T-cell (primary cell): ENCODE measurements around the gene CEP112. TPM values are rescaled to one million over a fixed set of nuclear protein-coding genes. Genes with fewer than 3 reads are reported as not detected.
"Not testable (repeated sequence)": the region's sequence is repeated elsewhere in the genome, so short reads cannot be mapped to it uniquely, and the experiment has no call there.

Experiments
- ATAC-seq, 4 experiments: fragments of 200-7000 bp in 3 of 4; fragments of 150-1000 bp in 1 of 4; cut with Tn5 transposase; replicated peaks in 1 of 4; 1 replicate in 3 of 4; 2 replicates in 1 of 4; pipeline ENCODE4 v1.10.0; 2021; ENCODE audit warnings: moderate library complexity in 3 of 4, mild to moderate bottlenecking in 2 of 4, moderate number of reproducible peaks in 1 of 4
- CTCF ChIA-PET, 2 donors: fragments of 300-600 bp; sonication (Branson Sonifier 250); formaldehyde crosslinking; loops; one replicate each; lab custom pipeline; 2022; ENCODE audit warnings: antibody characterized with exemption in 2 of 2; lab: Charles Lee
- POLR2A ChIA-PET, 2 donors: fragments of 300-600 bp; sonication (Branson Sonifier 250); formaldehyde crosslinking; loops; one replicate each; lab custom pipeline; 2022; ENCODE audit warnings: antibody characterized with exemption in 2 of 2; lab: Charles Lee
- DNase-seq, 35 experiments: peaks; one replicate each; pipeline versions ENCODE4 v3.0.0 to v3.0.0-alpha.2; 2013 to 2023
- H3K27ac ChIP-seq: one replicate; pipeline ENCODE4 v1.5.1; 2013; ENCODE audit warnings: low read length
- H3K27me3 ChIP-seq, 2 experiments: replicated peaks in 1 of 2; 1 replicate in 1 of 2; 2 replicates in 1 of 2; pipeline versions ENCODE4 v1.6.1 to v1.7.0; 2013; ENCODE audit warnings: low read length in 1 of 2, mixed read lengths in 1 of 2; ENCODE audit not compliant: control insufficient read depth in 2 of 2, insufficient read depth in 2 of 2; ENCODE audit errors: extremely low read depth in 1 of 2
- H3K36me3 ChIP-seq, 2 donors: 1 replicate in 1 of 2; 2 replicates in 1 of 2; pipeline versions ENCODE4 v1.6.1 to v1.7.0; 2013; ENCODE audit warnings: low read length in 1 of 2; ENCODE audit not compliant: control insufficient read depth in 2 of 2, insufficient read depth in 1 of 2; ENCODE audit errors: extremely low read depth in 1 of 2
- H3K4me1 ChIP-seq, 2 experiments: 1 replicate in 1 of 2; 2 replicates in 1 of 2; pipeline versions ENCODE4 v1.6.1 to v1.7.0; 2013; ENCODE audit warnings: low read length in 2 of 2, mixed read lengths in 1 of 2; ENCODE audit not compliant: insufficient read depth in 2 of 2, control insufficient read depth in 1 of 2; ENCODE audit errors: extremely low read depth in 1 of 2
- H3K4me3 ChIP-seq, 2 donors: 1 replicate in 1 of 2; 2 replicates in 1 of 2; pipeline versions ENCODE4 v1.5.1 to v1.7.0; 2013; ENCODE audit warnings: mild to moderate bottlenecking in 2 of 2, low read length in 1 of 2, moderate library complexity in 1 of 2; ENCODE audit not compliant: control insufficient read depth in 1 of 2; ENCODE audit errors: extremely low read depth in 1 of 2
- H3K9me3 ChIP-seq: 2 replicates; pipeline ENCODE4 v1.7.0; 2013
- H3K27ac Mint-ChIP-seq, 2 donors: one replicate each; pipeline ENCODE4 v1.8.0; 2020 to 2021; ENCODE audit warnings: mild to moderate bottlenecking in 2 of 2, mixed read lengths in 2 of 2
- H3K27me3 Mint-ChIP-seq, 2 donors: one replicate each; pipeline ENCODE4 v1.8.0; 2021 to 2022; ENCODE audit warnings: mixed read lengths in 2 of 2
- H3K36me3 Mint-ChIP-seq: one replicate; pipeline ENCODE4 v1.8.0; 2021; ENCODE audit warnings: mixed read lengths
- H3K4me1 Mint-ChIP-seq, 3 donors: one replicate each; pipeline ENCODE4 v1.8.0; 2020 to 2022; ENCODE audit warnings: mixed read lengths in 3 of 3, mild to moderate bottlenecking in 1 of 3
- H3K4me3 Mint-ChIP-seq, 3 donors: one replicate each; pipeline ENCODE4 v1.8.0; 2020 to 2022; ENCODE audit warnings: mild to moderate bottlenecking in 3 of 3, mixed read lengths in 3 of 3, moderate library complexity in 3 of 3
- H3K9me3 Mint-ChIP-seq, 3 donors: one replicate each; pipeline ENCODE4 v1.8.0; 2020 to 2022; ENCODE audit warnings: mixed read lengths in 3 of 3
- WGBS: methylation state at CpG from one replicate; pipeline ENCODE4 v1.1.5; 2013; ENCODE audit warnings: missing lambda C conversion rate; ENCODE audit not compliant: insufficient coverage; 5-methylcytosine and 5-hydroxymethylcytosine counted together
- total RNA-seq, 35 experiments: library from RNA in 6 of 35; stranded (reverse) in 6 of 35; fragments of 120-200 nt in 1 of 35; gene quantifications; one replicate each; pipeline versions ENCODE4 v1.2.1 to v1.2.4 and lab custom pipeline; 2013 to 2026

The CEP112 gene
- total RNA-seq, 5 donors from 2014 or later (not counting 1 experiment from before 2014, with no cell fraction given), result 2.4 to 4.9 (median 4.5) TPM

DNA sequence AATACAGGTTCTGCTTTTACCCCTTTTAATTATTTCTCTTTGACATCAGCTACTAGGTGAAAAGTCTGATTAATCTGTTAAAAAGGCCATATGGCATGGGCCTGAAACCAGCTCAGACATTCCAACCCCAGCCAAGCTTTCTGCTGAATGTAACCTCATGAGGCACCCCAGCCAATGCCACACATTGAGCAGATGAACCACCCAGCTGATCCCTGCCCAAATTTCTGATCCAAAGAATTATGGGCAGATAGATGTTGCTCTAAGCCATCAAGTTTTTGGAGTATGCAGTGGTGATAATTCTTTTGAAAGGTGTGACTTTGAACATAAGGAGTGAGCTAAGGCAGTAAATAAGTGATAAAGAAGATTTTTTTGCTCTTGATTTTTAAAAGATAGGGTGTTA is 452.9 kb downstream of the CEP112 start:
- Mint-ChIP-seq H3K27me3 (no peaks in the 10 kb centered on the region), H3K9me3 (peaks cover 0 to 5% (median 2%) of the 10 kb centered on the region in 3 donors), H3K27ac (no peak overlapping the region), H3K4me3 (no peak overlapping the region), H3K4me1 (peaks cover 18 to 23% (median 19%) of the 10 kb centered on the region in 3 donors), H3K36me3 (no peaks in the 10 kb centered on the region)
- POLR2A ChIA-PET, result no interaction called here
- Histone ChIP-seq H3K4me3 (no peak overlapping the region), H3K27ac (no peak overlapping the region), H3K9me3 (no peaks in the 10 kb centered on the region), H3K36me3 (no peaks in the 10 kb centered on the region), H3K4me1 (peaks cover 12 to 25% of the 10 kb centered on the region in 2 experiments), H3K27me3 (no peaks in the 10 kb centered on the region)
- CTCF ChIA-PET, result interaction anchor here in 1 of 2 donors (0.6 kb wide), 1 partner anchor 360 kb away, joined by 4 read pairs; no protein-coding TSS in a partner anchor
- no peak for ATAC-seq
- DNase-seq, result no peak

DNA sequence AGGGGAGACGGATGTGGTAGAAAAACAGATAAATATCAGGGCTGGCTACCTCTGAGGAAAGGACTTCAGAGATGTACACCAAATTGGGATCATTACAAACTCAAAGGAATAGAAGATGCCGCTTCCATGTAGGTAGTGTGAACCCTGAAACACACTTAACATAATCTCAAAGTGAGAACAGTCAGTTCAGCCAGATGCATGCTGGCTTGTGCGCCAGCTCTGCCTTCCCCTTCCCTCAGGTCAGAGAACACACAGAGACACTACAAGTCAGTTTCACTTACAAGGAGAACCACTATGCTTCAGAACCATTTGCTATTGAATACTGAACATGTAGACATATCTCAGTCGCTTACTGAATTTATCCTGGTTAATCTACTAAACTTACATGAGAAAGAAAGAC is 454.5 kb downstream of the CEP112 start:
- Mint-ChIP-seq H3K36me3 (no peaks in the 10 kb centered on the region), H3K4me1 (peaks cover 18 to 23% (median 20%) of the 10 kb centered on the region in 3 donors), H3K27me3 (no peaks in the 10 kb centered on the region), H3K9me3 (peaks cover 0 to 5% (median 2%) of the 10 kb centered on the region in 3 donors), H3K27ac (no peak overlapping the region), H3K4me3 (no peak overlapping the region)
- Histone ChIP-seq H3K27me3 (no peaks in the 10 kb centered on the region), H3K27ac (no peak overlapping the region), H3K4me1 (peaks cover 6 to 12% of the 10 kb centered on the region in 2 experiments), H3K4me3 (no peak overlapping the region), H3K36me3 (no peaks in the 10 kb centered on the region), H3K9me3 (no peaks in the 10 kb centered on the region)
- DNase-seq (no peak), ATAC-seq (no peak)
- ChIA-PET POLR2A (no interaction called here), CTCF (no interaction called here)
- 92% methylated on average over 2 of the region's 4 CpGs for WGBS

DNA sequence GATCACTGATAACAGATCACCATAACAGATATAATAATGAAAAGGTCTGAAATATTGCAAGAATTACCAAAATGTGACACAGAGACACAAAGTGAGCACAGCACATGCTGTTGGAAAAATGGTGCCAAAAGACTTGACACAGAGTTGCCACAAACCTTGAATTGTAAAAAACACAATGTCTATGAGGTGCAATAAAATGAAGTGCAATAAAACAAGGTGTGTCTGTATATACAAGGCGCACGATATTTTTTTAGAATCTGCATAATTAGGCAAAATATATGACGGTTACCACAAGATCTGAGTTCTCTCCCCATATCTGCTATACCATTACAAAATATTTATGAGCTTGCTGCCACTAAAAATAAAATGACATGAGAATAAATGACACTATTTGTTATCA is 458.6 kb downstream of the CEP112 start:
- no peaks in the 10 kb centered on the region for H3K36me3 ChIP-seq
- H3K27ac ChIP-seq, result no peak overlapping the region
- H3K27me3 ChIP-seq, result no peaks in the 10 kb centered on the region
- Mint-ChIP-seq H3K27me3 (no peaks in the 10 kb centered on the region), H3K4me3 (no peak overlapping the region), H3K9me3 (peaks cover 0 to 4% (median 0%) of the 10 kb centered on the region in 3 donors), H3K4me1 (peaks cover 16 to 24% (median 22%) of the 10 kb centered on the region in 3 donors), H3K36me3 (no peaks in the 10 kb centered on the region), H3K27ac (no peak overlapping the region)
- whole genome bisulfite sequencing, result no CpG with 5 or more reads among the region's 3 CpGs
- no peak overlapping the region for H3K4me3 ChIP-seq
- no peaks in the 10 kb centered on the region for H3K9me3 ChIP-seq
- ATAC-seq (no peak), DNase-seq (no peak)
- ChIA-PET POLR2A (no interaction called here), CTCF (interaction anchor here in 1 of 2 donors (0.6 kb wide), 1 partner anchor 1350 kb away, joined by 4 read pairs; no protein-coding TSS in a partner anchor)
- H3K4me1 ChIP-seq, result peaks cover 4 to 13% of the 10 kb centered on the region in 2 experiments

DNA sequence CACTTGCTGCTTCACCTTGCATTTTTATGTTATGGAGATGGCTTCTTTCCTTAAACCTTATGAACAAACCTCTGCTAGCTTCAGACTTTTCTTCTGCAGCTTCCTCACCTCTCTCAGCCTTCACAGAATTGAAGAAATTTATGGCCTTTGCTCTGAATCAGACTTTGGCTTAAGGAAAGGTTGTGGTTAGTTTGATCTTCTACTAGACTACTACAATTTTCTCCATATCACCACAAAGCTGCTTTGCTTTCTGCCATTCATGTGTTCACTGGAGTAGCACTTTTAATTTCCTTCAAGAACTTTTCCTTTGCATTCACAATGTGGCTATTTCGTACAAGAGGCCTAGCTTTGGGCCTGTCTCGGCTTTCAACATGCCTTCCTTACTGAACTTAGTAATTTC is 459.3 kb downstream of the CEP112 start:
- H3K4me3 ChIP-seq, H3K9me3 Mint-ChIP-seq, H3K27ac Mint-ChIP-seq, H3K9me3 ChIP-seq, DNase-seq, H3K4me3 Mint-ChIP-seq, H3K27ac ChIP-seq, H3K36me3 ChIP-seq, H3K36me3 Mint-ChIP-seq, H3K27me3 Mint-ChIP-seq, H3K27me3 ChIP-seq, POLR2A ChIA-PET: not testable (repeated sequence)
- ATAC-seq, result peak; percentile 34 to 69 (median 57)
- CTCF ChIA-PET, result interaction anchor here in 1 of 2 donors (0.6 kb wide), 1 partner anchor 1350 kb away, joined by 4 read pairs; no protein-coding TSS in a partner anchor
- peaks cover 4 to 13% of the 10 kb centered on the region in 2 experiments for H3K4me1 ChIP-seq
- peaks cover 16 to 24% (median 22%) of the 10 kb centered on the region in 3 donors for H3K4me1 Mint-ChIP-seq
- no CpG with 5 or more reads among the region's 2 CpGs for WGBS

DNA sequence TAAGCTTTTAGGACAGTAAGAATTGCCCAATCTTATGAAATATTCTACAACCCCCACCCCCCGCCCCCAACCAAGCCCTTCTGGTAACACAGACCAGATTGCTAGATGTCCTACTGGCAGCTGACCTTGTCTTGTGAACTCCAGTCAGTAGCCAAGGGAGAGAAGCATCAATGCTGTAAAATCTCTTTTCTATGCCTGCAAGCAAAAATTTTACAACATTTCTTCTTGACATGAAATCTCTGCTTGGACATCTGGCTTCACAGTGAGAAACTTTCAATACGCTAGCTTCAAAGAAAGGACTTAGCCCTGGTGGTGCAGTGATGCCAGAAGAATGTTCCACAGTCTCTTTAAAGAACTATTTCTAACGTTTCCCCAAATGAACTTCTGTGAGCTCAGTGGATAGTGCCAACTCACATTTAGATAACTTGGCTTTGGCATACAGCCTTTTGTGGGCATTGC is 461.2 kb downstream of the CEP112 start:
- ChIA-PET CTCF (no interaction called here), POLR2A (no interaction called here)
- Histone ChIP-seq H3K4me1 (peaks cover 4 to 13% of the 10 kb centered on the region in 2 experiments), H3K9me3 (no peaks in the 10 kb centered on the region), H3K36me3 (no peaks in the 10 kb centered on the region), H3K27ac (no peak overlapping the region), H3K27me3 (no peaks in the 10 kb centered on the region), H3K4me3 (no peak overlapping the region)
- Mint-ChIP-seq H3K36me3 (no peaks in the 10 kb centered on the region), H3K4me3 (no peak overlapping the region), H3K9me3 (peaks cover 0 to 6% (median 4%) of the 10 kb centered on the region in 3 donors), H3K4me1 (peaks cover 16 to 24% (median 22%) of the 10 kb centered on the region in 3 donors), H3K27ac (no peak overlapping the region), H3K27me3 (peaks cover 0 to 7% of the 10 kb centered on the region in 2 donors)
- no peak for DNase-seq
- WGBS, result 69% methylated on average over 2 of the region's 3 CpGs
- ATAC-seq, result no peak

DNA sequence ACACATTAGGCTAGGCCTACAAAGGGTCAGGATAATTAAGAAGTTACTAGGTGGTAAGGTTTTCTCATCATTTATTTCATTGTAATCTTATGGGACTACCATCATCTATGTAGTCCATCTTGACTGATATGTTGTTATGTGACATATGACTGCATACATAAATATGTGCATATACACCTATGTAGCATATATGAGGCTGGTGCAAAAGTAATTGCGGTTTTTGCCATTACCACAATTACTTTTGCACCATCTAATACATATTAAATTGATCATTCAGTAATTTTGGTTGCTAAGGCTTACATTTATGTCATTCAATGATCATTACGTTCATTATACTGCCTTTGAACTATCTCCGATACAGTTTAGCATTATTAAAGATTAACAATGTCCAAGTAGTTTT is 462.7 kb downstream of the CEP112 start:
- Histone ChIP-seq H3K4me1 (peaks cover 4 to 13% of the 10 kb centered on the region in 2 experiments), H3K27me3 (no peaks in the 10 kb centered on the region), H3K36me3 (no peaks in the 10 kb centered on the region), H3K27ac (no peak overlapping the region), H3K4me3 (no peak overlapping the region), H3K9me3 (no peaks in the 10 kb centered on the region)
- WGBS, result no CpG with 5 or more reads among the region's 3 CpGs
- H3K4me1 Mint-ChIP-seq, result peaks cover 16 to 24% (median 22%) of the 10 kb centered on the region in 3 donors
- DNase-seq, result no peak
- peaks cover 0 to 11% of the 10 kb centered on the region in 2 donors for H3K27me3 Mint-ChIP-seq
- no peak overlapping the region for H3K27ac Mint-ChIP-seq
- H3K36me3 Mint-ChIP-seq, result no peaks in the 10 kb centered on the region
- no peak overlapping the region for H3K4me3 Mint-ChIP-seq
- no peak for ATAC-seq
- H3K9me3 Mint-ChIP-seq, result peaks cover 0 to 6% (median 4%) of the 10 kb centered on the region in 3 donors
- ChIA-PET POLR2A (no interaction called here), CTCF (no interaction called here)
